ENCODE data around the gene HNMT.
"Not testable (repeated sequence)": the region's sequence is repeated elsewhere in the genome, so short reads cannot be mapped to it uniquely, and the experiment has no call there.

The HNMT gene

DNA sequence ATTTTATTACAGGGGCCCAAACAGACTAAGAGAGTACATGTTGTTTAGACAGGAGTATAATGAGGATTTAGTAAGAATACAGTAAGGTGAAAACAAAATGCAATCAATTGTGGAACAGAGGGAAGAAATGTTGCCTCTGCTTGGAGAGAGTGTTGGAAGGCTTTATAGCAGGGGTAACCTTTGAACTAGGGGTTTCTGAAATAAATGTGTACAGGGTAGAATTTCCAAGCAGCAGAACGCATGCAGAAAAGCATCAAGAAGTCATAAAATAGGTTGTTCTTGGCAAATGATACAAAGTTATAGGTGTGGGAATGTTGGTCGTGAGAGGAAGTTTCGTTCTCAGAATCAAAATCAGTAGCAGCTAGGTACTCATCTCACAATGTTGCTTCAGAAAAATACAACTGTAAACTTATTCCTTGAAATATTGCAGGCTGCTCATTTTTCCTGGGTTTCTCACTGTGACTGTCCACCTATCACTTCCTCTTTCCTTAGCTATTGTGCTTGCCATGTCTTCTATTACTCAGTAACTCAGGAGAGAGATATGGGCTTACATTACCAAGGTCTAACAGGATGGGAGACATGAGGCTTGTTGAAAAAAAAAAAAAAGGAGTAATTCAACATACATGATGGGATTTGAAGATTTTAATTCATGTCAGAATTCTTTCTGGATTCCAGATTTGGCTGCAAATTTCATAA is 17.1 kb upstream of the HNMT start:
- no peak for DNase-seq

DNA sequence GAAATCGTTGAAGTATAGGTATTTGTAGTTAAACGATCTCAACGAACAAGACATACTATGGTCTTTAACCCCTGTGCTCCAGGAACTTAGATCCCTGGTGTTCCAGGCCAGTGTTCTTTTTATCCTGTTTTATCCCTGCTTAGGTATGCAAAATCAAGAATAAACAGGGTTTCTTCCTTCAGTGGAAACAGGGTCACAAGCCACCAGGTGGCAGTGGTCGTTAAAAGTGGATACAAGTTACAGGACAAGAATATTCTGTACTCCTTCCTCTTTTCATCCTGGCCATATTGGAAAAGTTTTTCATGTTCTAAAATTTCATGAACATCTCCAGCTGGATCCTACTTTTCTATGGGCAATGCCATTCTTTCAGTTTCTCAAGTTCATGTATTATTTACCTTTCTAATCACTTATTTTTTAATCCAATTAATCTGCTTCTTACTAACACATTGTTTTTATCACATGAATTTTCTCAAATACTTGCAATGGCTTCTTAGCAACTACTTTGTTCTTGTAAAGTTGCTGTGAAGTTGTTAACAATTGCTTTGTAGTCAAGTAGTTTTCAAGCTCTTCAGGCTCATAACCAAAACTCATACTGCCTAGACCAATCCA is 16.4 kb upstream of the HNMT start:
- DNase-seq: peak; percentile 23

DNA sequence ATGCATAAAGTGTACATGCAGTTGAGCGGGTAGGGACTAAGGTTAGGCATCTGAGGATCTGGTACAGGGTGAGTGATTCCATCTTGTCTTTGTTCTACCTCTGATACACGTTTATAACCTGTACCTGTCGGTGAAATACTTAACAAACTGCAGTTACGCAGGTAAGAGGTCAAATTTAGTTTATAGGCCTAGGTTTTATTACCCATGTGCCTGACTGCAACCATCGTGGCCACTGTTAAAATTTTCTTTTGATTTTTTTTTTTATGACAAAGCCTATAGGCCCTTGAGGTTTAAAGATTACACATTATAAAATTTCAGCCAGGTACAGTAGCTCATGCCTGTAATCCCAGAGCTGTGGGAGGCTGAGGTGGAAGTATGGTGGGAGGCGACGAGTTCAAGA is 15.4 kb upstream of the HNMT start:
- DNase-seq: no peak

DNA sequence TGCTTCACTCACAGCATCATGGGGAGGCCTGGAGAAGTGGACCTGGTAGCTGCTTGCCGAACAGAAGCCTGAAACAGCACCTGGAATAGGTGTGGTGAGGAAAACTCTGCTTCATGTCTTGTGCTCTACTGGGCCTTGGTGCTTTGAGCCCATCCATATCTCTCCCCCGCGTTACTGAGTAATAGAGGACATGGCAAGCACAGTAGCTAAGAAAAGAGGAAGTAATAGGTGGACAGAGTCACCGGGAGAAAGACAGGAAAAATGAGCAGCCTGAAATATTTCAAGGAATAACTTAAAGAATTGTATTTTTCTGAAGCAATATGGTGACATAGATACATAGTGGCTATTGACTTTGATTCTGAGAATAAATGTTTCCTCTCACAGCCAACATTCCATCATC is 14.0 kb upstream of the HNMT start:
- DNase-seq: no peak

DNA sequence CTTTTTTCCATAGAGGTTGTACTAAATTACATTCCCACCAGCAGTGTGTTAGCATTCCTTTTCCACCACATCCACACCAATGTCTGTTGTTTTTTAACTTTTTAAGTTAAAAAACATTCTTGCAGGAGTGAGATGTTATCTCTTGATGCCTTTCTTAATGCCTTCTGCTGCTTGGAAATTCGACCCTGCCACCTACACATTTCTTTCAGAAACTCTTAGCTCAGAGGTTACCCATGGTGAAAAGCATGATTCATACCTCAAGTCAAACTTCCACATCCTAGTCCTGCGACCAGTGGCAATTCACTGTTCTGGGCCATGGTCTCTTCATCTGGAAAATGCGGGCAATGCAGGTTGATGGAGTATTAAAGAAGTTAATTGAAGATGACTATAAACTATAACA is 12.7 kb upstream of the HNMT start:
- DNase-seq: no peak

DNA sequence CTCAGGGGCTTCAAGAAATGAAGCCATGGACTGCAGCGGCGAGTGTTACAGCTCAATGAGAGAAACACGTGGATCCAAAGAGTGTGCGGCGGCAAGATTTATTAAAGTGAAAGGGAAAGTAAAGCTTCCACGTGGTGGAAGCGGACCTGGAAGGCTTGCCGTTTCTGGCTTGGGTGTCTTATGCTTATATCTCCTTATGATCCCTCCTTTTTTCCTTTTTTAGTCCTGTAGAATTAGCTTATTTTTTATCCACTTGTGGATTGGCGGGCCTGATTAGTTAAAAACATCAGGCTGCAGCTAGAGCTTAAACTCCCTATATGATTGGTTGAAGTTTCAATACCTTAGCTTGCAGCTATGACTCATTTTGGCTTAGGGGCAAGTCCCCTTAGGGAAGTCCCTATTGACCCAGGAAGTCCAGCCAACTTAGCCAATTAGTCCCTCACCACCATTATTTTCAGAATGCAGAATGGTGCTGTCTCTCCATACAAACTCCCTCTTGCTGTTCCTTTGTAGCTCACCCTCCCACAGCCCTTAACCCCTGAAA is 11.6 kb upstream of the HNMT start:
- DNase-seq: no peak

DNA sequence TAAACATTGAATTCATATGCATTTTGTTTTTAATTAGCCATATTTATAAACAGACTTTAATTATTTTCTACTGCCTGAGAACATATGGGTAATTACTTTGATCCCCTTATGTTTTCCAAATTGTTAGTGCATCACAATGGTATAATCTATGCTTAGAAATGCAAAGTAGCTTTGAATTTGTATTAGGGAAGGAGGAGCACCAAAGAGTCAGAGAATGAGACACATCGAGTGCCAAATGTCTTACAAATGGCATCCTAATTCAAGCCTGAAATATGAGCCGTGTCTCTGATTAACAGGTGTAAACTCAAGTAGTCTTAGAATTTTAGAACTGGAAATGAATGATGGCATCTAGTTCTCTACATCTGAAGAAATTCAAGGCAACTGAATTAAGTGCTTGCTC is 8.7 kb upstream of the HNMT start:
- DNase-seq: no peak

DNA sequence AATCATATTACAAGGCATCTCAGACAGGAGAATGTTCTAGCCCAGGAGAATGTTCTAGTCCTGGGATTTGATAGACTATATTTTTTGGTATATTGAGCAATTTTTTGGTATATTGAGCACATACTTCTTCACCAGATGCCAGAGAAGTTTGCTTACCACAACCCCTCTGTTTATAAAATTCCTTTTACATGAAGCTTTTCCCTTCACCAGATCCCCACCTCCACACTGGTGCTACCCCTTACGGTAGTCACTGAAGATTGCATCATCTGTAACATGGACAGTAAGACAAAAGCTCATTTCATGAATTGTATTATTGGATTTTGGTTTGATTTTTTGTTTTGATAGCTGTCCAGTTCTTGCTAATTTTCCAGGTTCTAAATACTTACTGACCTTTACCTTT is 7.2 kb upstream of the HNMT start:
- DNase-seq: no peak

DNA sequence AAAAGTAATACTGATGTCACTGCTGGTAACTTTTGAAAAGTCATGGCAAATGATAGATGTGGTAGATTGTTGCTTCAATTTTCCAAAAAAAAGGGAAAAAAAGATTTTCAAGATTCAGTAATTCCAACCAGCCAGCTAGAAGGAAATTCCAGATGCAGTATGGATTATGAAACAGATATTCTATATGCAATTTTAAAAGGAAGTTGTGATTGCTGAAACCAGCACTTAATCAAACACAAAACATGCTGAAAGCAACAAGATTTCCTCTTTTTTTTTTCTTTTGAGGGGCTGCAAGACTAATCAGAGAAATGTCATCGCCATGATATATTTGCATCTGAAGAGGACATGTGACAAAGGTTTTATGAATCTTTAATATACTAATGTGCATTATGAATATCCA is 5.1 kb upstream of the HNMT start:
- DNase-seq: no peak

DNA sequence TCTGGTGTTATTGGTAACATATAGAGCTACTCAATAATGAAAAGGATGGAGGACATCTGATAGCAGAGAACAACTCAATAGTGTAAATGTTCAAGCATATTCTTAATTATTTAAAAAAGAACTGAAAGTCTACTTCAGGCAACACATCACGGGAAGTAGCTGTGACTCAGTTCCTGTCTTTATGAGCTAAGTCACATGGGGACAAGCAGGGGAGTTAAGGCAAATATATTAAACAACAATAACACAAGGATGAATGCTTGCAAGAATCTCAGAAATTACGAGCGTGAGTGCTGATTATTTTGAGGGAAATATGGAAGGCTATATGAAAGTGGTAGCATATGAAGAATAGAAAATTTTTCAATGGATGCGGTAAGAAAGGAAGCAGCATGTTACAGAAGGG is 4.0 kb upstream of the HNMT start:
- DNase-seq: no peak

DNA sequence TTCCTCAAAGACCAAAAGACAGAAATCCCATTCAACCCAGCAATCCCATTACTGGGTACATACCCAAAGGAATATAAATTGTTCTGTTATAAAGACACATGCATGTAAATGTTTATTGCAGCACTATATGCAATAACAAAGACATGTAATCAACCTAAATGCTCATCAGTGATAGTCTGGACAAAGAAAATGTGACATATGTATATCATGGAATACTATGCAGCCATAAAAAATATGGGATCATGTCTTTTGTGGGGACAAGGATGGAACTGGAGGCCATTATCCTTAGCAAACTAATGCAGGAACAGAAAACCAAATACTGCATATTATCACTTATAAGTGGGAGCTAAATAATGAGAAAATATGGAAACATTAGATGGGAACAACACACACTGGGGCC is 2.7 kb upstream of the HNMT start:
- no peak for DNase-seq

DNA sequence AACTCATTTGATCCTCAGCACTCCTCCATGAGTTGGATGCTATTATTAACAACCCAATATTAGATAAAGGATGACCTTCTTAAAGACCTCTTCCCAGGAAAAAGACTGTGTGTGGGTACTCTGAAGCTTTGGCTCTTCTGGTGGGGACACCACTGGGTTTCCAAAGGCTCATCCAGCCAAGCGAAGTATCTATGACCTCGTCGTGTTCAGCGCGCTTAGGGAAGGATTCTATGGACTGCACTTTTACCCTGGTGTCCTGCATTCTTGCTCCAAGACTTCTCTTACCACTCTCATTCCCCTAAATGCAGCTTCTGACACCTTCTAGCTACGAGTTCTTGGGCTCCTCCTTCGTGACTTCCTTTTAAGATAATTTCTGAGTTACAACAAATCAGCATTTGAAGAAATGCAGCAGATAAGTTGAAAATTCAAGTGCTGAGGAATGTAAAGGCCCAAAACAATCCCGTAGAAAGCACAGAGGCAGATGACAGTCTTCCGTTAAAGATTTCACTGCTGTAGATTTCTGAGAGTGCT is 673 bp upstream of the HNMT start:
- DNase-seq: no peak

DNA sequence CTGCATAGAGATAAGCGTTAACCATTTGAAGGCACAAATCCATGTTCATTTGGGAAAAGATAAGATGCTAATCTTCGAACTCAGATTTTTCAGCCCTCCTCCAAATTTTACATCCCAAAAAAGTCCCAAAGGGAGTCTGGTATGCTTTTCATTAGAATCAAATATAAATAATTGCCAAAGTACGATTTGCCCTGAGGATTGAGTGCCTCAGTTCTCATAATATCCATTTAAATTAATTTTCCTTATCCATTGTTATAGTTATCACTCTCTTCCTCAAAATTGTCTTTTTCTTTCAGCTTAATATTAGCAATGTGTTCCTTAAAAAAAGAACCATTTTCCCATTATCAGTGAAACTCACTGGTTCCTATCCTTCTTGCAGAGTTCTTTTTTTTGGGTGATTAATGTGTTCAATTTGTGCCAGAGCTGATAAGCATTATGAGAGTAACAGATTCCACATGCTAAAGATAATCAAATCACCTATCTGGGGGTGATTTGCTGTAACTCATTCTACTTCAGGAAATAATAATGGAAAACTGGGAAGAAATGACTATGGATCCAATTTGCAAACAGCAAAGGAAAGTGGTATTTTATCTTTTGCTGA is 686 bp downstream of the HNMT start:
- no peak for DNase-seq

DNA sequence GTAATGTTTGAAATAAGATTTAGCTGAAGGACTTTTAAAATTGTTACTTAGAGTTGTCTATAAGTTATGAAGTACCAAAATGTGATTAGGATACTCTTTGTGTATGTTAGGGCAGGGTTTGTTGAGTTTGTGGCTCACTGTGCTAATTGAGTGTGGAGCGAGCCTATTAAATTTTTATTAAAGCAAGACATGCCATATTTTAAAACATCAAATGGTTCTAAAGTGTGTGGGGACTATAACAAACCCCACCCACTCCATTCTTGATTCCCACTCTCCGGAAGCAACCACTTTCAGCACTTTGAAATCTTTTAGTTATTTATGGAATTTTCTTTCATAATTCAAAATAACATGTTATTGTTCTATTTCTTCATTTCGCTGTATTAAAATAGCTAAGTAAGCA is 1.8 kb downstream of the HNMT start:
- DNase-seq: no peak

DNA sequence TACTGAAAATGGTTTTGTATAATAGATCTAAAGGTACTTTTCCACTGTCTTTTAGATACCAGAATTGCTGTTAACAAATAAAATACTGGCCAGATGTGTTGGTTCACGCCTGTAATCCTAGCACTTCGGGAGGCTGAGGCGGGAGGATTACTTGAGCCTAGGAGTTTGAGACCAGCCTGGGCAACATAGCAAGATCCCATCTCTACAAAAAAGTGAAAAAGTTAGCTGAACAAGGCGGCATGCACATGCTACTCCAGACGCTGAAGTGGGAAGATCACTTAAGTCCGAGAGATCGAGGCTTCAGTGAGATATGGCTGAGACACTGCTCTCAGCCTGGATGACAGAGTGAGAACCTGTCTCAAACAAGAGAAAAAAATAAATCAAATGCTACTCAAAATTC is 2.8 kb downstream of the HNMT start:
- DNase-seq: no peak

DNA sequence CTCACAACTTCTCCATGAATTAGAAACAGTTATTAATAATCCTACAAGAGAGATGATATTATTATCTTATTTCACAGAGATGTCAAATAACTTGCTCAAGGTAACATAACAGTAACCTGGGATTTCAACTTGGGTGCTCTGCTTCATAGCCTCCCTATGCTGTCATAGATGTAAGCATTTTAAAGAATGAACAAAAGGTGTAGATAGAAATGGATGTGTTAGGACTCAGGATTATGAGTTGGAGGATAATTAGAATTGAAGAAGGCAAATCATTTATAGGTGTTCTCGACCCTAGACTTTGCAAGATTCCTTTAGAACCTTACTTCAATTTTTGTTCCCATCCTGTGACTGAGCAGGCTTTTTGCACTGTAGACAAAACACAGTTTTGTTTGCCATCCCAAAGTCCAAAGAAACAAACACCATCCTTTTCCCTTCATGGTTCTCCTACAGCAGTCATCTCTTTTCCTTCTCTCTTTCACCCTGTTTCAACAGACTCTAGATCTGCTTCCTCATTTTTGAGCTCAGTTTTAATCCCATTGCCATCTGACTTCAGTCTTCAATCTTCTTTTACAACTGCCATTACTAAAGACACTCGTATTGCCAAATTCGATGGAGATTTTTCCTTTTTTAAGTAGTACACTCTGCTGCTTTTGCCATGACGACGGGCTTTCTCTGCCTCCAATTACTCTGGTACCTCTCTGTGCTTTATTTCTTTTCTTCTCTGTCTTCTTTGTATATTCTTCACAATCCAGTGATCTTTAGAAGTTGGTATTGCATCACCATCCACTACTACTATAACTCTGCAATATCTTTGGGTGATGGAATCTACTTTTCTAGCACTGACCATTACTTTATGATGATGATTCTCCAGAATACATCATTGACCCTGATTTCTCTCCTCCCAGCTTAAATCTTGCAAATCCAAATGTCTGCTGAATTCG is 4.5 kb downstream of the HNMT start:
- DNase-seq: no peak

DNA sequence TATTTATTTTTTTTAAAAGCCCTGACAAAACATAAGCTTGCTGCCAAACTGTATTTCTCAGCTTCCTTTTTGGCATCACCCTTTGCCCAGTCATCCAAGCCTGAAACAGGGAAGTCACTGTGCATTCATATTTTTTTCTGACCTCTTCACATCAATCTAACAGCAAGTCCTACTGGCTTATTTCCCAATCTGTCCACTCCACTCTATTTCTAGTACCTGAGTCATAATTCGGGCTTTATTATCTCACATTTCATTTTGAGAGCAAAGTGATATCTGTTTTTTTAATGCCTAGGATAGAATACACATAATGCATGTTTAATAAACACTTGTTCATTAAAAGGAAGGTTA is 5.1 kb downstream of the HNMT start:
- DNase-seq: no peak

DNA sequence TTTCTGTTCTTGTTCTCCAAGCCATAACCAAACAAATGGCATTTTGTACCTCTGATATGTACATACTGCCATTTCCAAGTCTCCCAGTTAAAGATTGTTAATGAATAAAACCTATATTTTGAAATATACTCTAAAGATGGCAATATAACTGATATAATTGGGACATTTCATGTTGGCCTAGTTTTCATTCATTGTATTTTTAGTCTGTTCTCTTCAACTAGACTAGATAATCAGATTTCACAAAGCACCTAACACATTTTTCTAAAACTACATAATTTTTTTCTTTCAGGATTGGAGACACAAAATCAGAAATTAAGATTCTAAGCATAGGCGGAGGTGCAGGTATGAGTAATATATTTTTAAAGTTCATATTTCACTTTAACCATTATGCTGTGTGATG is 5.6 kb downstream of the HNMT start:
- no peak for DNase-seq

DNA sequence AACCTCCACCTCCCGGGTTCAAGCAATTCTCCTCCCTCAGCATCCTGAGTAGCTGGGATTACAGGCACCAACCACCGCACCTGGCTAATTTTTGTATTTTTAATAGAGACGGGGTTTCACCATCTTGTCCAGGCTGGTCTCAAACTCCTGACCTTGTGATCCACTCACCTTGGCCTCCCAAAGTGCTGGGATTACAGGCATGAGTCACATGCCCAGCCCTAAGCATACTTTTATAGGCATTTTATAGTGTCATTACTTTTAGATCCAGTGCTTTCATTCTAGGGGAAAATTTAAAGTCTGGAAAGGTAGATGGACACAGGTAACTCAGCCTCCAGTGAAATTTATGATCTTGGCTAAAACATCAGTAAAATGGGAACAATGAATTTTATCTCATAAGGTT is 7.0 kb downstream of the HNMT start:
- not testable (repeated sequence) for DNase-seq

DNA sequence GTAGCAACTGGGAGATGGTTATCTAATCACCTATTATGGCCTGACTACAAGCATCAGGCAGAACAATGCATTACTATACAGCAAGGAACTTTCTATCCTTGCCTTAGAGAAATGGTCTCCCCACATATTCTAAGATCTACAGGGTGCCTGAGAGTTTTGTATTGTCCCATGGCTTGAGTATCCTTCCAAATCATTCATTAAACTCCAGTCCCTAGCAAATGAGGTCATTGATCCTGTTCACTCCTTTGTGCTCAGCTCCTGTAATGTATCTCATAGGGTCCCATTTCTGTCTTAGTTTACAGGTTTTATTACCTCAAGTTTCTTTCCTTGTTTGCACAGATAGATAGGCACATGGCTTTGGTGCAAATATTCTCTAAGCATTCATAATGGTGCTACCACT is 9.0 kb downstream of the HNMT start:
- DNase-seq: no peak

DNA sequence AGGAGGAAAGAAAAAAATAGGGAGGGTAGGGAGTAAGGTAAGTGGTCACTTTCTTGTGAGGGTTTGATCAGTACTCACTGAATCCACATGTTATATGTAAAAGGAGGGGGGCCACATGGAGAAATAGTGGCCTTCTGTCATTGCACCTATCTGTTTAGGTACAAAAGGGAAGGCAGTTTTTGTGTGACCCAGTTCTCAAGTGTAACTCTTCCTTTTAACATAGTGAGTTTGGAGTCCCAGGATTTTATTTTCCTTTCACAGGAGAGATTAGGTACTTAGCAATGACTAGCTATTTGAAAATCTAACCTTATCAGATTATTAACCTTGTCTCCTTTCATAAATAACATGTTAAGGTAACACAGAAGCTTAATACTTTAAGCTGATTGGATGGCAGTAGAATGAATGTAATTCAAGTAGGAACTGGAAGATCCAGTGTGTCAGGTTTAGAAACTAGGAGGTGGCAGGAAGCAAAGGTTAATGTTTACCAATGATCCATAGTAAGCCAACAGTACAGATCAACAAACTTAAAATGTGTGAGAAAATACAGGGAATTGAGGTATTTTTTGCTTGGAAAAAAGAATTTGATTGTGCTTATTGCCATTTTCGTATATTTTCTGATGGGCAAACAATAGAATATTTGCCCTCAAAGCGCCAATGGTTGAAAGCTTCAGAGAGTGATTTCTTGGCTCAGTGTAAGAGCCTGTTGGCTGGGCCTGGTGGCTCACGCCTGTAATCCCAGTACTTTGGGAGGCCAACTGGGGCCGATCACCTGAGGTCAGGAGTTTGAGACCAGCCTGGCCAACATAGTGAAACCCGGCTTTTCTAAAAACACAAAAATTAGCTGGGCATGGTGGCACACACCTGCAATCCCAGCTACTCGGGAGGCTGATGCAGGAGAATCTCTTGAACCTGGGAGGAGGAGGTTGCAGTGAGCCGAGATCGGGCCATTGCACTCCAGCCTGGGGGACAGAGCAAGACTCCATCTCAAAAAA is 11.3 kb downstream of the HNMT start:
- DNase-seq: no peak

DNA sequence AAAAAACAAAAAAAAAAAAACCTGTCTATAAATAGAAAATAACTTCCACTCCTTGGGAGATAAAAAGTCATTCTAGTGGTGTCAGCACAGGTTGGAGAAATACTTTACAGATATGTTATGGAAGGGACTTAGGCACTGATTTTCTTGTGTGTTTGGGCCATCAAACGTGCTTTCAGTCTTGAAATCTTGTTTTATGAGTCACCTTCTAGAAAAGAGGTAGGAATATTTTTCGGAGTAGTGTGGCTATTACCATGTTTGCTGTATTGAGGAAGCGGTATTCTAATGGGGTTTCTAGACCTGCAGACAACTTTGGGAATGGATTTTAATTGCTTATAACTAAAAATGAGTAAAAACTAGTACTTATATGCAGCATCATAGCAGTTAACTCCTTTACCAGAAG is 12.0 kb downstream of the HNMT start:
- no peak for DNase-seq

All from stimulated activated CD4-positive, alpha-beta T cell treated with anti-CD3 and anti-CD28 coated beads, Interleukin-4, amount 100 ng/mL, for 24 hours (primary cell).